Measurements from ENCODE around the gene ITPR1. TPM values are rescaled to one million over a fixed set of nuclear protein-coding genes. Genes with fewer than 3 reads are reported as not detected.

ITPR1 gene
- total and polyA plus RNA-seq, 2 of the 4 experiments (the other 2 are of a cell fraction), result 1.8 to 5.7 TPM

GRCh38 chr3:4690277-4690676 is 197.1 kb downstream of the ITPR1 start:
- Histone ChIP-seq H3K79me1 (ENCODE audit: low read depth in 1 of 2, low read length in 2 of 2) (no peaks in the 10 kb centered on the region), H3K23ac (ENCODE audit: low read depth, low read length) (no peak overlapping the region), H2BK20ac (ENCODE audit: low read depth, low read length) (no peak overlapping the region), H3K27ac (ENCODE audit: insufficient read depth, low read length) (no peak overlapping the region), H4K5ac (ENCODE audit: low read depth, low read length) (no peak overlapping the region), H4K91ac (ENCODE audit: insufficient read depth, low read depth, low read length) (no peak overlapping the region), H3K4ac (ENCODE audit: low read depth, low read length) (no peak overlapping the region), H3K9me1 (ENCODE audit: insufficient read depth, low read length) (no peaks in the 10 kb centered on the region), H2BK5ac (ENCODE audit: low read depth, low read length, poor library complexity, severe bottlenecking) (no peak overlapping the region), H3K36me3 (ENCODE audit: control insufficient read depth, insufficient read depth, low read length) (no peaks in the 10 kb centered on the region), H3K9me3 (ENCODE audit: control insufficient read depth, insufficient read depth, low read length) (no peaks in the 10 kb centered on the region), H3K56ac (ENCODE audit: extremely low read depth, insufficient read depth, low read length) (no peak overlapping the region), H3K9ac (ENCODE audit: low read depth, low read length) (no peak overlapping the region), H3K4me2 (ENCODE audit: low read depth, low read length) (no peak overlapping the region), H3K18ac (ENCODE audit: low read depth, low read length) (no peak overlapping the region), H2AK5ac (ENCODE audit: low read depth, low read length) (no peak overlapping the region), H4K20me1 (ENCODE audit: insufficient read depth, low read length) (no peaks in the 10 kb centered on the region), H2BK120ac (ENCODE audit: low read depth, low read length) (no peak overlapping the region), H4K8ac (ENCODE audit: low read depth in 2 of 2, low read length in 2 of 2) (no peak overlapping the region), H3K27me3 (ENCODE audit: control insufficient read depth, insufficient read depth, low read length) (no peaks in the 10 kb centered on the region), H3K4me3 (ENCODE audit: insufficient read depth, low read depth, low read length) (no peak overlapping the region), H2BK15ac (ENCODE audit: low read depth, low read length) (no peak overlapping the region), H3K14ac (replicated peaks; ENCODE audit: low read depth, low read length) (no peak overlapping the region), H2AFZ (replicated peaks; ENCODE audit: low read length, poor library complexity) (no peak overlapping the region), H2AK9ac (replicated peaks; ENCODE audit: low read depth, low read length, poor library complexity) (no peak overlapping the region), H3K4me1 (ENCODE audit: control insufficient read depth, insufficient read depth, low read length) (peaks cover 3% of the 10 kb centered on the region)
- in situ Hi-C loops (cut with MboI; ENCODE audit: low sequenced_read_pairs), result no loop called here
- POLR2A ChIA-PET (ENCODE audit: unreplicated experiment), result no interaction called here
- ATAC-seq (ENCODE audit: low read depth), result no peak
- dilution Hi-C loops (cut with HindIII; ENCODE audit: low sequenced_read_pairs, unreplicated experiment), result no loop called here
- CTCF ChIA-PET, result no interaction called here
- DNase-seq, result no peak
- BruUV-seq (replicated peaks), result no TSS peak
- no CpG with 5 or more reads among the region's 1 CpG for WGBS, 2 experiments (ENCODE audit: extremely low coverage in 2 of 2, insufficient read length in 1 of 2)
- TF ChIP-seq MAFK (IDR thresholded peaks at IDR 0.05; ENCODE audit: low read depth, low read length) (no peak), FOS (IDR thresholded peaks at IDR 0.05; ENCODE audit: low read depth, low read length) (no peak), SMC3 (IDR thresholded peaks at IDR 0.05; ENCODE audit: low read depth, low read length) (no peak)
- intact Hi-C loops (cut with micrococcal nuclease), result no loop called here
